Hepatic stellate cell (primary cell): Measurements from ENCODE around the gene HSPA12B.

Experiments
- DNase-seq: peaks from one replicate; pipeline ENCODE4 v3.0.0; 2011; ENCODE audit warnings: low spot score

HSPA12B gene

DNA sequence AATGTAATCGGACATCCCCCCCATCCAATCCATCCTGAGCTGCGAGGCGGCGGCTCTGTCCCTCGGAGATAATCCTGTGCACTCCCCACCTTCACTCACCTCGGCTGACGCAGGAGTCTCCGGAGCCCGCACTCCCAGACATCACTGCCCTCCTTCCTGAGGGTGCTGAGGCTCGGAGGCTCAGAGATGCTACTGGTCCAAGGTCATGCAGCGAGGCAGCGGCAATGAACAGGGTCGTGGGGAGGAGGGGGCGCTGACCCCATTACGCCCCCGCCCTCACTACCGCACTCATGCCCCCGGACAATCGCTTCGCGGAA, 34.6 kb downstream of the HSPA12B start:
- no peak for DNase-seq

- DNase-seq: peak; percentile 99
Observed at GRCh38 chr20:3767427-3768341, 35.2 kb downstream of the HSPA12B start, which contains the start of gene ADISSP. TSS of gene ADISSP (minus strand) at chr20:3767753. CDS start at chr20:3760100, 7,653 bp downstream.

GRCh38 chr20:3768342-3769130, 36.1 kb downstream of the HSPA12B start:
- DNase-seq: peak; percentile 81

DNA sequence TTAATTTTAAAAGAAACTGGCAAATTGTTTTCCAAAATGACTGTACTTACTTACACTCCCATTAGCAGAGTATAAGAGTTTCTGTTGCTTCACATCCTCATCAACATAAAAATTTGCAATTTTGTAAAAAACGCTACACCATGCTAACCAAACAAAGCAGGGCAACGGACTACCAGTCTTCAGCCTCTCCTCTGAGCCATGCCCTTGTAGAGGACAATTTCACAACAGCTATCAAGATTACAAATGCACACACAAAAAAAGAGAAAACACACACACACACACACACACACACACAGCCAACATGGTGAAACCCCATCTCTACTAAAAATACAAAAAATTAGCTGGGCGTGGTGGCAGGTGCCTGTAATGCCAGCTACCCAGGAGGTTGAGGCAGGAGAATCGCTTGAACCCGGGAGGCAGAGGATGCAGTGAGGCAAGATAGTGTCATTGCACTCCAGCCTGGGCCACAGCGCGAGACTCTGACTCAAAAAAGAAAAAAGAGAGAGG, 39.1 kb downstream of the HSPA12B start:
- DNase-seq: no peak

DNA sequence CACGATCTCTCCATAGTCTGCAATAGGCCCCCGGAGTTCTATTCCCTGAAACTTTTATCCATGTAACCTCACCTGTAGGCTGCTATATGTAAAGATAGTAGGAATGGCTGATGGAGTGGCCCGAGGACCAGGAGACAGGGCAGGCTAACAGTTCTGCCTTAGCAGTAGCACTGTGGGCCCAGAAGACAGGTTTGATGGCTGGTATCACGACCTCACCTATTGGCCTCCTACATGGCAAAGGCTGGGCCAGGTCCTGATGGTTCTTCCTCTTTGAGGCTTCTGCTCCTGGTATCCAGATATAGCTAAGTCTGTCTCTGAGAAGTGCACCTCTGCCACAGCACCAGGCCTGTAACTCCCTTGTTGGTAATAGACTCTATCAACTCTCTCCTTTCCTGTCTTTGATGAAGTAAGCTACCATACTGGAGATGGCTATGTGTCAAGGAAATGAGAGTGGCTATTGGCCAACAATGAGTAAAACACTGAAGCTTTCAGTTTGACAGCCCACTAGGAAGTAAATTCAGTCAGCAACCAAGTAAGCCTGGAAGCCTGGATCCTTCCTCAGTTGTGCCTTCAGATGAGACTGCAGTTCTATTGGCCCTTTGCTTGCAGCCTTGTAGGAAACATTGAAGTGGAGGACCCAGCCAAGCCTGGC, 43.1 kb downstream of the HSPA12B start:
- DNase-seq: no peak

- DNase-seq: no peak
Observed at GRCh38 chr20:3777381-3777715, 44.9 kb downstream of the HSPA12B start.

DNA sequence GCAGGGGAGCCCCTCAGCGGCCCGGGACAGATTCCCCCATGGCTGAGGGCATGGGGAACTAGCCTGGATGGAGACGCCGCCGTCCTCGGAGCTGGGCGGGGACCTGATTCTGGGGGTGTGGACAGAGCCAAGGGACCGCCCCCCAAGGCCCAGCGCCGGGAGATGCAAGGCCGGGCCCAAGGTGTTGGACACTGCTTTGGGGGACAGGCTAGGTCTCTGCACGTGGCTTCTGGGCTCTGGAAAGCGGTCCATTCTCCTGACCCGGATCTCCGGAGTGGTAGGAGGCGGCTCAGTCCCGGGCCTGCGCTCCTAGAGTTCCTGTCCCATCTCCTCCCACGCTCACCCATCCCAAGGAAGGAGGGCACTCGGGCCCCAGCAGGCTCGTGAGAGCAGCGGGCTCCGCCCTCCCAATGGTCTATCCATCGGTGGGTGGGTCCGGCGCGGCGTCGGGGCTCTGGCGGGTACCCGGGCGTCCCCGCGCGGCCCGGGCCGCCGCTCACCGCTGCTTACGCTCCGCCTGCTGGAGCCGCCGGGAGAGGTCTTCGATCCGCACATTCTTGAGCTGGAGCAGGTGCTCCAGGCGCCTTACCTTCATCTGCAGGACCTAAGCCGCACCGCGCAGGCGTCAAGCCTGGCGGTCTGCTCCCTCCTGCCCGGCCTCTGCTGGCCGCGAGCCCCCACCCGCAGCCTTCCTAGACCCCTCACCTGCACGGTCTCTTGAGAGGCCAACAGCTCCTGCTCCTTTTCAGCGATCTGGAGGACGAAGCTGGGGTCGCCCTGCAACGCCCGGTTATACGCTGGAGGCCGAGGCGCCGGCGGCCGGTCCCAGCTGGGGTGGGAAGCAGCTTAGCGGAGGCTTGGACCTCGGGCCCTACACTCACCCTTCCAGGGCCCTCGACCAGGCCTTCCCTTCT, 45.5 kb downstream of the HSPA12B start:
- DNase-seq: peak; percentile 85

DNA sequence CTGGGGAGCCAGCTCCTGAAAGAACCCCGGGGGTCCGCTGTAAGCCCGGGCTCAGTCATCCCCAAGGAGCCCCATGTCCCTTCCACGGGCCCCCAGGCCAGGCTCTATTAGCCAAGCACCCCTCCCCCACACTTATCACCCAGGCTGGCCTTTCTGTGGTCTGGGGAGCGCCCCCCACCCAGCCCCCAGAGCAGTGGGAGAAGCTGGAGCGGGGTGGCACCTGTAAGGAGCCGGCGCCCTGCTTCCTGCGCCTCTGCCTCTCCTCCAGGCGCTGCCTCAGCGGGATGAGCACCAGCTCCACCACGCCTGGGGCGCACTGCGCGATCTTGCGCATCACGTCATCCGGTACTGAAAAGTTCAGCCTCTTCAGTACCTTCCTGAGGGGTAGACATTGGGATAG, 46.5 kb downstream of the HSPA12B start:
- DNase-seq: no peak

DNA sequence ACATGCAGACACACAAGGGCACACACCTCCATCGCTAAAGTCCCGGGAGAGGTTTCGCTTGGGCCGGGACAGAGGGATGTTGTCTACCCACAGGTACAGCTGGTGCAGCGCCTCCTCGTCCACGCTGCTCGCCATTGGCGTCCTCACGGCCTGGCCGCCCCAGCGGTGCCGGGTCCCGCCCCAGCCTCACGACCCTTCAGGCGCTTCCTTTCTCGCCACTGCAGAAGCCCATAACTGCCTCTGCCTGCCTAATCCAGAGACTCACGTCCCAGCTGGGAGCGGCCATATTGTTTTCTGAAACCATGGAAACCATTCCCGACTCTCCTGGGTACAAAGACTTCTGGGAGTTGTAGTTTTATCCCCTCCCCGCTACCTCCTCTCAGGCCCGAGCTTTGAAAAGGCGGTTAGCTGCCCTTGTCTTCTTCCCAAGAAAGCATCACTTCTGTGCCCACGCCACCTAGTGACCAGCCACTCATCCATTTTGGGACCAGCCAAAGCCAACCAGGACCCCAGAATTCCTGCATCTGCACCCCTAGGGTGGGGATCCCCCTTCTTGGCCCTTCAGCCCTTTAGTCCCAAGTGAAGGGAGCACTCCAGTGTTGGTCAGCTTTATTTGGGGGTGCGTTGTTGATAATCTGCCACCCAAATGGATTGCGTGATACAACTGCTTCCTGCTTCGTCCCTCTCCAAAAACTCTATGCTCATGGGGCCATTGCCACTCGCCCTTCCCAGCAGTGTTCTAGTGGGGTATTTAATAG, 48.8 kb downstream of the HSPA12B start, which contains the start of gene SPEF1:
SPEF1 (minus strand) TSS at position 296 of the 758 bp plus-strand sequence; CDS start at position 135, 161 bp downstream.
- peak; percentile 99 for DNase-seq

DNA sequence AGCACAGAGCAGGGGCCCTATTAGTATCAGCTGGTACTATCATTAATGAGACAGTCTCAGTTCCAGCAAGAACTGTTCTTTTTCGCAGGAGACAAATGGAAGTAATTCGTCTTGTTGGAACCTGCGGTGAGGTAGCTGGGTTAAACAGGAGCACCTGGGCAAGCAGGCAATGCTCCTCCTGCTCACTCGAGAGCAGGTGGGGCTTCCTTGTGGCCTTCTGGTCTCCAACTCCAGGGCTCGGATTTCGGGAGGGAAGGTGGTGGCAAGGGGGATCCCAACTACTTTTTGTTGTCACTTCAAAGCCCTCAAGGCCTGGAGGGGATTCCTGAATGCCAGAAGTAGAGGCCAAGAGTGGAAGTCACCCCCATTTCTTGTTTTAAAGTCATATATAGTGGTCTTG, 50.1 kb downstream of the HSPA12B start:
- DNase-seq: no peak

DNA sequence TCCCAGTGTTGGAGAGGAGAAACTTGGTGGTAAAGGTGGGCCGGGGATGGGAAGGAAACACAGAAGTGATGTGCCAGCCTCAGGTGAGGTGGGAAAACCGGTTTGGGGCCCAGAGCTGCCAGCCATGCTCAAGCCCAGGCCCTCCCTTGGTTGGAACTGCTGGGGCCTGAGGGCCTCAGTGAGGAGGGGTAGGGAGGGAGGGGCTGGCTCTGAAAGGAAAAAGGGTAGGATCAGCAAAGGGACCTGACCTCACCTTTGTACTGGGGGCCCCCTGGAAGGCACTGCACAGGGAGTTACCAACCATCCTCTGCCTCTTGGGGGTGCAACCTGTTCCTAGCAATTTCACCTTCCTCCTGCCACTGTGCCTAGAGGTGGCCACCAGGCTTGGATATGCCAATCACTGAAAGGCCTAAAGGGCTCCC, 50.6 kb downstream of the HSPA12B start:
- no peak for DNase-seq

DNA sequence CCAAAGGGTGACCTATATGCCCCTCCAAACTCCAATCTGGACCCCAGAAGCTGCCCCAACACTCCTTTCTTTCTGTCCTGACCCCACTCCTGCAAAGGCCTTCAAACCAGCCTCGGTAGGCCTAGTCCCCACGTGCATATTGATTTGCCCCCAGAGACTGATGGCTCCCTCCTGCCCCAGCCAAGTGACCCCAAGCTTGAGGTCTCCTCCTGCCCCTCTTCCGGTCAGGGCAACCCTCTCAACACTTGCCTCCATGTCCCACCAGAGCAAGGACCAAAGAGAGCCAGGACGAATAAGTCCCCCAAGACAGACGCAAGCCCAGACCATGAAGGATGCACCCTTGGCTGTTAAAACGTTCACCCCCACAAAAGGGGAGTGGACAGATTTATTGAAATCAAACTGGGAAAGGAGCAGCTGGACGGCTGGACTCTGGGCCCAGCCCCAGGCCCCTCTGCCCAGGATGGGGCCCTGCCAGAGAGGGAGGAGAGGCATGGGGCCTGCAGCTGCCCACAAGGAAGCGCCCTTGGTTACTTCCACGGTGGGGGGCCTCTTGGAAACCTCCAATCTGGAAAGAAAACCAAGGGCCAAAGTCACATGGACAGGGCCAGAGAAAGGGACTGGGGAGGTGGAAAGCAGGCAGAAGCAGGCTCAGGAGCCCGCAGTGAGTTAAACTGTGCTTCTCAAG, 51.2 kb downstream of the HSPA12B start:
- no peak for DNase-seq

DNA sequence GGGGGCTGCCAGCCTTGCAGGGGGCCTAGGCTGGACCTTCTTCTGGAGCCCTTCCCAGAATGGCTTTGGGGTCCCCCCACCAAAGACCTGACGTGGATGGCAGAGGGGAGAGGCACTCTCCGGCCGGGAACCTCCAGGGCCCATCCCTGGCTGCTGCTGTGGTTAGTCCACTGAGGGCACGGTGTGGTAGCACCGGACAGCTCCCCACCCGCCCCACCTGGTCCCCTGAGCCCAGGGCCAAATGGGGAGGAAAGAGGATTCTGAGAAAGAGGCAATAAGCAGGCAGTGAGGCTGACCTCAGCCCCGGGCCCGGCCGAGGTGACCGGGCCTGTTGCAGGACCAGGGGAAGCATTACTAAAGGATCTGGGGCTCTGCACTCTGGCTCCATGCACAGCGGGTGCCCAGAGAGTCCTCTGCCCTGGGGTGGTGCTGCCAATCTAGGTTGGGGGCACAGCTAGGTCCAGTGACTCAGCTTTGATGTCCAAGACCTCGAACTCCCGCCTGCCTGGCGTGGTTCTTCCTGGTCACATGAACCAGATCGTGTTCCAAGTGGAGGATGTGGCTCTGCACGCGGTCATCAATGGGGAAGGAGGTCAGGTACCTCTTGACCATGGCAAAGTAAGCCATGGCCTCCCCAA, 51.9 kb downstream of the HSPA12B start:
- DNase-seq: no peak

DNA sequence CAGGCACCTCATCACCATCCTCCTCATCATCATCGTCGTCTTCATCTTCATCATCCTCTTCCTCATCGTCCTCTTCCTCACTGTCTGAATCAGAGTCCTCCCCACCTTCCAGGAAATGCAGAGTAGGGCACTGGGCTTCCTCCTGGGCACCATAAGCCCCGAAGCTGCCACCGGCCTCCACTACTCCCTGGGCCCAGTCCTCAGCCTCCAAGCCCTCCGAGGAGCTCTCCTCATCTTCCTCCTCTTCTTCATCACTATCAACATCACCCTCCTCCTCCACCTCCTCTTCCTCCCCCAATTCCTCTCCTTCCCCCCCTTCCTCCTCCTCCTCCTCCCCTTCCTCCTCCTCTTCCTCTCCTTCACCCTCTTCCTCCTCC, 52.4 kb downstream of the HSPA12B start:
- DNase-seq: no peak

GRCh38 chr20:3785240-3786125, 53.0 kb downstream of the HSPA12B start:
- peak; percentile 35 for DNase-seq

- peak; percentile 64 for DNase-seq
Observed at GRCh38 chr20:3786126-3786484, 53.6 kb downstream of the HSPA12B start.

DNA sequence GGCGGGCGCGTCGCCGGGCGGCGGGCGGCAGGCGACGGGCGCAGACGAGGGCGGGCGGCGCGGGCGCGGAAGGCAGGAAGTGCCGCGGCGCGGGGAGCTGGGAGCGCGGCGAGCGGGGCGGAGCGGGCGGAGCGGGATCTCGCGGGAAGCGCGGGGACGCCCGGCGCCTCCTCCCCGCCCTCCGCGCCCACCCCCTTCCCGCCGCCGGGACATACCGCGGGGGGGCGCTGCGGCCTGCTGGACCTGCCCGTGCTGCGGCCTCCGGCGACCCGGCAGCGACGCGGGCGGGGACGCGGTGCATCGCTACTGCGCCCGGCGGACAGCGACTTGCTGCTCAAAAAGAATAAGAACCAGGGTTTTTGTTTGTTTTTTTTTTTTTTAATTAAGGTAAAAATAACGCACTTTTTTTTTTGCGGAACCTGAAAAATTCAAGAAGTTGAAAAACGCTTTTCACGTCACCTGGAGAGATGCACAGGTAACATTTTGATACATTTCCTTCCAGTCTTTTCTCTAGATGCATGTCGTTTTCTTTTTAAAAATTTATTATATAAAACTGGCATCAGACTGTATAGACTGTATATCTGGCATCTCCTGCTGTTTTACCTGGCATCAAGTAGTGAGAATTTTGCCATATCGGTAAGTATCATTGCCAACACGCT, 54.3 kb downstream of the HSPA12B start, which contains the start of gene CENPB:
CENPB (minus strand) TSS at position 76 of the 659 bp plus-strand sequence. CDS start 257 bp downstream, outside the sequence.
- peak; percentile 90 for DNase-seq
